PC-3 (cell line): Measurements from ENCODE around the gene SDK1. TPM values are rescaled to one million over a fixed set of nuclear protein-coding genes. Genes with fewer than 3 reads are reported as not detected.

Source experiments
- ATAC-seq: fragments of 200-7000 bp; cut with Tn5 transposase; 2 replicates; pipeline ENCODE4 v1.9.1; 2020; ENCODE audit warnings: mild to moderate bottlenecking, moderate library complexity
- BruUV-seq: library from RNA; stranded (reverse); fragments of 400-500 nt; replicated peaks from 2 replicates; lab custom pipeline; 2021; lab: Mats Ljungman, UMichigan
- CTCF ChIA-PET: fragments of 300-600 bp; sonication (Branson Sonifier 250); formaldehyde crosslinking; loops from one replicate; lab custom pipeline; 2022; ENCODE audit warnings: antibody characterized with exemption; lab: Charles Lee
- POLR2A ChIA-PET: fragments of 300-600 bp; sonication (Branson Sonifier 250); formaldehyde crosslinking; loops from one replicate; lab custom pipeline; 2022; ENCODE audit warnings: antibody characterized with exemption; ENCODE audit not compliant: unreplicated experiment; lab: Charles Lee
- DNase-seq: peaks from one replicate; pipeline ENCODE4 v3.0.0-alpha.2; 2015
- H2AFZ ChIP-seq: fragments of 300-600 bp; sonication (generic); 2 replicates; pipeline ENCODE4 v1.6.0; 2016; ENCODE audit warnings: antibody characterized with exemption, low read length
- H3F3A ChIP-seq: fragments of 300-600 bp; sonication (generic); one replicate; pipeline ENCODE4 v1.6.0; 2017; ENCODE audit warnings: antibody characterized with exemption, low read length, control low read depth, mild to moderate bottlenecking; ENCODE audit not compliant: unreplicated experiment
- H3K27ac ChIP-seq: fragments of 300-600 bp; sonication (generic); 2 replicates; pipeline ENCODE4 v1.5.1; 2016; ENCODE audit warnings: mild to moderate bottlenecking, low read length
- H3K27me3 ChIP-seq: fragments of 300-600 bp; sonication (generic); 2 replicates; pipeline ENCODE4 v1.6.1; 2016; ENCODE audit warnings: low read length, mixed read lengths
- H3K36me3 ChIP-seq: fragments of 300-600 bp; sonication (generic); 2 replicates; pipeline ENCODE4 v1.6.1; 2016; ENCODE audit warnings: low read depth, mixed run types, low read length, mixed read lengths
- H3K4me1 ChIP-seq: fragments of 300-600 bp; sonication (generic); 2 replicates; pipeline ENCODE4 v1.5.1; 2016; ENCODE audit warnings: low read length; ENCODE audit not compliant: insufficient read depth
- H3K4me2 ChIP-seq: fragments of 300-600 bp; sonication (generic); 2 replicates; pipeline ENCODE4 v1.6.0; 2016; ENCODE audit warnings: low read length
- H3K4me3 ChIP-seq: fragments of 300-600 bp; sonication (generic); 2 replicates; pipeline ENCODE4 v1.5.1; 2016; ENCODE audit warnings: mild to moderate bottlenecking, low read length, mixed read lengths
- H3K79me2 ChIP-seq: fragments of 300-600 bp; sonication (generic); 2 replicates; pipeline ENCODE4 v1.6.1; 2017; ENCODE audit warnings: low read length, mixed read lengths
- H3K9ac ChIP-seq: fragments of 300-600 bp; sonication (generic); 2 replicates; pipeline ENCODE4 v1.6.0; 2016; ENCODE audit warnings: mild to moderate bottlenecking, low read length
- H3K9me2 ChIP-seq: fragments of 300-600 bp; sonication (generic); replicated peaks from 2 replicates; pipeline ENCODE4 v1.6.1; 2016; ENCODE audit warnings: mixed run types, low read length, mixed read lengths
- H3K9me3 ChIP-seq: fragments of 300-600 bp; sonication (generic); 2 replicates; pipeline ENCODE4 v1.6.1; 2016; ENCODE audit warnings: low read length, mixed read lengths
- H4K20me1 ChIP-seq: fragments of 300-600 bp; sonication (generic); 2 replicates; pipeline ENCODE4 v1.6.1; 2016; ENCODE audit warnings: low read length, mixed read lengths
- CTCF ChIP-seq: fragments of 300-600 bp; sonication (generic); conservative IDR thresholded peaks from 2 replicates; pipeline ENCODE4 v1.5.1; 2017; ENCODE audit warnings: antibody characterized with exemption, low read depth, mild to moderate bottlenecking, low read length
- EZH2 ChIP-seq: fragments of 300-600 bp; sonication (generic); IDR thresholded peaks from one replicate; pipeline ENCODE4 v1.6.1; 2017; ENCODE audit warnings: antibody characterized with exemption, mild to moderate bottlenecking, low read length; ENCODE audit not compliant: unreplicated experiment
- EZH2phosphoT487 ChIP-seq: fragments of 300-600 bp; sonication (generic); IDR thresholded peaks from 2 replicates; pipeline ENCODE4 v1.6.1; 2018; ENCODE audit warnings: mild to moderate bottlenecking, antibody characterized with exemption, low read length, borderline replicate concordance
- intact Hi-C: fragments of 100-400 bp; cut with micrococcal nuclease; formaldehyde crosslinking; loops from 2 replicates; pipeline ENCODE4 v1.9.0; 2023
- total RNA-seq: library from RNA; depleted of rRNA; stranded (reverse); fragments of >200 nt; gene quantifications from 2 replicates; pipeline ENCODE4 v1.2.3, GENCODE V29; 2014

SDK1 gene
- total RNA-seq, 1 experiment from 2014 or later = 2.8 TPM

DNA sequence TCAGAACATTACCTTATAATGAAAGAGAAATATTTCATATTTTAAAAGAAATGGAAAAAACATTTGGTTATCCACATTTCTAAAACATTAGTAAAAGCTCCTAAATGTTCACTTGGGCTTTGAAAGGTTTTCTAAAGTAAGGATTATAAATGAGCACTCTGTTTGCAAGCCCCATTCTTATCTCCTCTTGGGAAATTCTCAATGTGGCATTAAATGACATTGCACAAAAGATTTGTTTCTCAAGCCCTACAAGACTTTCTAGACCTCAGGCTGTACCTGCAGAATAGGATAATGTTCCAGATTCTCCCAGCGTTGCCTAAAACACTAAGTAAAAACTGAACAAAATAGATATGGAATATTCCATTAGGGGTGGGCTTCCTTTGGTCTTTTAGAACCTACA, 723.1 kb downstream of the SDK1 start:
- DNase-seq = no peak
- ChIA-PET POLR2A (no interaction called here), CTCF (no interaction called here)
- no peak for ATAC-seq
- no peak for TF ChIP-seq EZH2
- TF ChIP-seq EZH2phosphoT487 = no peak
- TF ChIP-seq CTCF = no peak
- H3K9me3 ChIP-seq = no peaks in the 10 kb centered on the region
- no peaks in the 10 kb centered on the region for H3K27me3 ChIP-seq
- BruUV-seq = no TSS peak
- no peaks in the 10 kb centered on the region for H3K36me3 ChIP-seq
- intact Hi-C loops = no loop called here
- H3K9ac ChIP-seq = no peak overlapping the region
- H3F3A ChIP-seq = no peaks in the 10 kb centered on the region
- H3K9me2 ChIP-seq = no peaks in the 10 kb centered on the region
- no peak overlapping the region for H2AFZ ChIP-seq
- no peak overlapping the region for H3K4me2 ChIP-seq
- no peak overlapping the region for H3K27ac ChIP-seq
- no peaks in the 10 kb centered on the region for H3K4me1 ChIP-seq
- H4K20me1 ChIP-seq = no peaks in the 10 kb centered on the region
- H3K79me2 ChIP-seq = no peaks in the 10 kb centered on the region
- H3K4me3 ChIP-seq = no peak overlapping the region

- no peaks in the 10 kb centered on the region for H3K4me1 ChIP-seq
- intact Hi-C loops = no loop called here
- H3K79me2 ChIP-seq = no peaks in the 10 kb centered on the region
- H2AFZ ChIP-seq = no peak overlapping the region
- H3K9me2 ChIP-seq = no peaks in the 10 kb centered on the region
- H3K4me3 ChIP-seq = no peak overlapping the region
- no peak overlapping the region for H3K27ac ChIP-seq
- no peaks in the 10 kb centered on the region for H3K9me3 ChIP-seq
- no peaks in the 10 kb centered on the region for H4K20me1 ChIP-seq
- no peaks in the 10 kb centered on the region for H3F3A ChIP-seq
- no peaks in the 10 kb centered on the region for H3K36me3 ChIP-seq
- no peak for DNase-seq
- POLR2A ChIA-PET = no interaction called here
- ATAC-seq = no peak
- no peak overlapping the region for H3K4me2 ChIP-seq
- CTCF ChIA-PET = no interaction called here
- no peak for TF ChIP-seq EZH2phosphoT487
- no peak for TF ChIP-seq EZH2
- TF ChIP-seq CTCF = no peak
- no peak overlapping the region for H3K9ac ChIP-seq
- no peaks in the 10 kb centered on the region for H3K27me3 ChIP-seq
- BruUV-seq = no TSS peak
Observed at GRCh38 chr7:4024806-4025205, 723.8 kb downstream of the SDK1 start.

DNA sequence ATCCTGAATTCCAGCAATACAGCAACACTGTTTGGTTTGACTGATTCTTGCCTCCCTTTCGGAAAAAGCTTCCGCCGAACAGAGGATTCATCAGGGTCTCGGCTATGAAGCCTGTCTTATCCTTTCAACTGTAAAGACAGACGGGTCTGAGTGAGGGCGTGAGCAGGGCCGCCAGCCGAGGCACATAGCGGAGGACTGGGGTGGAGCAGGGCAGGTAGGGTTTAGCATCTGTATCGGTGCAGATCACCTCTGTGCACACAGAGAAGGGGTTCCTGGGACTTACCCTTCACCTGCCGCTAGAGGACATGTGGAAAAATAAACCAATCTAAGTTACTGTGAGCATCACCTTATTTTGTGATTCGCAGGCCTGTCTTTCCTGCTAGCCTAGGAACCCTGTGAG, 724.2 kb downstream of the SDK1 start:
- no peaks in the 10 kb centered on the region for H3K9me3 ChIP-seq
- H3K27me3 ChIP-seq = no peaks in the 10 kb centered on the region
- ChIA-PET POLR2A (no interaction called here), CTCF (no interaction called here)
- TF ChIP-seq EZH2phosphoT487 (no peak), EZH2 (no peak)
- ATAC-seq = no peak
- intact Hi-C loops = no loop called here
- no peaks in the 10 kb centered on the region for H3F3A ChIP-seq
- no peak overlapping the region for H3K9ac ChIP-seq
- H3K79me2 ChIP-seq = no peaks in the 10 kb centered on the region
- H3K9me2 ChIP-seq = no peaks in the 10 kb centered on the region
- no peak overlapping the region for H3K4me3 ChIP-seq
- H4K20me1 ChIP-seq = no peaks in the 10 kb centered on the region
- H3K4me1 ChIP-seq = no peaks in the 10 kb centered on the region
- no TSS peak for BruUV-seq
- DNase-seq = no peak
- no peak overlapping the region for H3K4me2 ChIP-seq
- H3K27ac ChIP-seq = no peak overlapping the region
- no peaks in the 10 kb centered on the region for H3K36me3 ChIP-seq
- H2AFZ ChIP-seq = no peak overlapping the region
